ENCODE measurements around the gene ADD1. TPM values are rescaled to one million over a fixed set of nuclear protein-coding genes. Genes with fewer than 3 reads are reported as not detected.

Gene ADD1
- 151 TPM for total RNA-seq (2013)
- 100 to 1,000 TPM in 2 of 3 donors, 10 to 100 TPM in 1; 76.1 to 122 (median 103) TPM for polyA plus RNA-seq
- 135 and 198 TPM in 2 replicates for polyA minus RNA-seq
- 51.8 to 308 (median 172) reads per million in 11 experiments for total RNA-seq

- H3K79me2 ChIP-seq (ENCODE audit: insufficient read depth, low read length) = peaks cover 53% of the 10 kb centered on the region
- H2AFZ ChIP-seq (ENCODE audit: insufficient read depth, low read depth, low read length, poor library complexity, severe bottlenecking) = peak within 1 kb of the TSS; percentile 72
- H3K4me3 ChIP-seq (replicated peaks in 1 of 3; ENCODE audit: low read depth in 2 of 3, low read length in 3 of 3) = peak within 1 kb of the TSS; percentile 76 to 95 (median 88)
- Mint-ChIP-seq H3K4me1 (peaks cover 56% of the 10 kb centered on the region), H3K36me3 (peaks cover 2 to 16% of the 10 kb centered on the region in 2 donors), H3K27ac (peak within 1 kb of the TSS; percentile 81 to 91 (median 89)), H3K27me3 (ENCODE audit: low read depth in 3 of 3) (peaks cover 0 to 2% (median 0%) of the 10 kb centered on the region in 3 donors), H3K9me3 (no peaks in the 10 kb centered on the region), H3K4me3 (peak within 1 kb of the TSS; percentile 89 to 98)
- intact Hi-C loops (cut with micrococcal nuclease) = loop anchor here (5.0 to 10.0 kb wide), 2 partner anchors 46 to 91 kb away; no protein-coding TSS in a partner anchor
- DNase-seq = peak; percentile 85 to 93 (median 90)
- peaks cover 41 to 52% of the 10 kb centered on the region in 2 donors for H3K4me1 ChIP-seq (ENCODE audit: control insufficient read depth in 1 of 2, insufficient read depth in 2 of 2, low read length in 2 of 2)
- H4K20me1 ChIP-seq (ENCODE audit: insufficient read depth, low read length) = peaks cover 83% of the 10 kb centered on the region
- no peak for TF ChIP-seq CTCF (IDR thresholded peaks at IDR 0.05)
- H3K9me3 ChIP-seq (replicated peaks in 1 of 2; ENCODE audit: control insufficient read depth in 1 of 2, insufficient read depth in 1 of 2, low read length in 2 of 2) = no peaks in the 10 kb centered on the region
- under 1% methylated on average over 65 of the region's 65 CpGs for WGBS (ENCODE audit: insufficient coverage)
- peak within 1 kb of the TSS; percentile 76 to 80 for H3K27ac ChIP-seq (ENCODE audit: low read depth in 1 of 2, low read length in 2 of 2)
- no peaks in the 10 kb centered on the region for H3K36me3 ChIP-seq (replicated peaks in 1 of 2; ENCODE audit: control insufficient read depth in 1 of 2, insufficient read depth in 2 of 2, low read length in 2 of 2)
- H3K4me2 ChIP-seq (replicated peaks; ENCODE audit: extremely low read depth, low read length, poor library complexity, severe bottlenecking) = peak within 1 kb of the TSS; percentile 93
- no peaks in the 10 kb centered on the region for H3K27me3 ChIP-seq (ENCODE audit: control insufficient read depth in 2 of 2, insufficient read depth in 2 of 2, low read length in 2 of 2)
- peak within 1 kb of the TSS; percentile 83 for H3K9ac ChIP-seq (ENCODE audit: insufficient read depth, low read length, poor library complexity, severe bottlenecking)
Measured at GRCh38 chr4:2843263-2843940, at the start of gene ADD1. Gene ADD1, plus strand, starts transcription at chr4:2843844. Its CDS starts 32,072 bp downstream, at chr4:2875916.

- Histone ChIP-seq H4K20me1 (ENCODE audit: insufficient read depth, low read length) (peaks cover 67% of the 10 kb centered on the region), H3K27me3 (ENCODE audit: control insufficient read depth in 2 of 2, insufficient read depth in 2 of 2, low read length in 2 of 2) (no peaks in the 10 kb centered on the region), H3K9me3 (replicated peaks in 1 of 2; ENCODE audit: control insufficient read depth in 1 of 2, insufficient read depth in 1 of 2, low read length in 2 of 2) (no peaks in the 10 kb centered on the region), H3K4me3 (replicated peaks in 1 of 3; ENCODE audit: low read depth in 2 of 3, low read length in 3 of 3) (peak overlapping the region; percentile 63 to 99 (median 65)), H3K79me2 (ENCODE audit: insufficient read depth, low read length) (peaks cover 68% of the 10 kb centered on the region), H3K4me2 (replicated peaks; ENCODE audit: extremely low read depth, low read length, poor library complexity, severe bottlenecking) (peak overlapping the region; percentile 98), H3K9ac (ENCODE audit: insufficient read depth, low read length, poor library complexity, severe bottlenecking) (peak overlapping the region; percentile 96), H3K36me3 (replicated peaks in 1 of 2; ENCODE audit: control insufficient read depth in 1 of 2, insufficient read depth in 2 of 2, low read length in 2 of 2) (peaks cover 17 to 22% of the 10 kb centered on the region in 2 donors), H3K27ac (ENCODE audit: low read depth in 1 of 2, low read length in 2 of 2) (peak overlapping the region; percentile 96 to 99), H2AFZ (ENCODE audit: insufficient read depth, low read depth, low read length, poor library complexity, severe bottlenecking) (no peak overlapping the region), H3K4me1 (ENCODE audit: control insufficient read depth in 1 of 2, insufficient read depth in 2 of 2, low read length in 2 of 2) (peaks cover 86 to 92% of the 10 kb centered on the region in 2 donors)
- Mint-ChIP-seq H3K27ac (peak overlapping the region; percentile 90 to 97 (median 93)), H3K27me3 (ENCODE audit: low read depth in 3 of 3) (peaks cover 0 to 2% (median 2%) of the 10 kb centered on the region in 3 donors), H3K4me3 (peak overlapping the region; percentile 93 to 95), H3K36me3 (peaks cover 28 to 39% of the 10 kb centered on the region in 2 donors), H3K9me3 (no peaks in the 10 kb centered on the region), H3K4me1 (peaks cover 74% of the 10 kb centered on the region)
- intact Hi-C loops (cut with micrococcal nuclease) = loop anchor here (5.0 kb wide), 3 partner anchors 32 to 48 kb away; partner anchors contain the start of genes ADD1 (in 1 of the 2) and TNIP2 (in 1 of the 2)
- 26% methylated on average over 8 of the region's 11 CpGs for WGBS (ENCODE audit: insufficient coverage)
- no peak for TF ChIP-seq CTCF (IDR thresholded peaks at IDR 0.05)
- peak; percentile 92 to 95 (median 93) for DNase-seq
Measured at GRCh38 chr4:2794486-2795299, 49.0 kb upstream of the ADD1 start.
